ENCODE data around the gene KAZN. TPM values are rescaled to one million over a fixed set of nuclear protein-coding genes. Genes with fewer than 3 reads are reported as not detected.

KAZN gene
- polyA plus RNA-seq, 1 donor (not counting 4 experiments of a cell fraction or from before 2014, with no cell fraction given): 5.9 TPM

DNA sequence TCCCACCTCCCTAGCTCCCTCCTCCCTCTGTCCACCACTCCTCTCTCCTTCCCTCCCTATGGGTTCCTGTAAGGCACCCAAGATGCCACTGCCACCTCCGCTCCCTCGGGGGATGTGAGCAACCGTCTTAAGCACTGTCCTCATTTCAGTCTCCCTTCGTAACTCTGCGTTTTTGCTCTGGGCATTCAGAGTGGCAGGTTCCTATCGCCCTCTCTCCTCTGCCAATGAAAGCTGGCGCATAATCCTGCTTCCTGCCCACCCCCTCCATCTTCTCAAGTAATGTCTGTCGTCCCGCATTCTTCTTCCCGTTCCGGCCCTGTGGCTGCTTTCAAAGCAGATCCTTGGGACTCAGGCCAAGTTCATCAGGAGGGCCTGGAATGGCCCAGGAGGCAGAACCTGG lies 301.2 kb downstream of the KAZN start:
- Histone ChIP-seq H2AFZ (ENCODE audit: control insufficient read depth, low read length) (no peak overlapping the region), H3K9ac (ENCODE audit: control insufficient read depth, extremely low read depth, insufficient read depth, low read length) (no peak overlapping the region), H4K20me1 (ENCODE audit: control insufficient read depth, extremely low read depth, insufficient read depth, low read length) (no peaks in the 10 kb centered on the region), H3K4me1 (ENCODE audit: control insufficient read depth, extremely low read depth, insufficient read depth, low read length) (peaks cover 21% of the 10 kb centered on the region), H3K27ac (ENCODE audit: control insufficient read depth, insufficient read depth, low read length) (no peak overlapping the region), H3K36me3 (ENCODE audit: control insufficient read depth in 2 of 2, extremely low read depth in 1 of 2, insufficient read depth in 2 of 2, low read length in 2 of 2) (no peaks in the 10 kb centered on the region), H3K4me3 (ENCODE audit: control insufficient read depth in 2 of 3, extremely low read depth in 1 of 3, insufficient read depth in 2 of 3, low read depth in 1 of 3, low read length in 3 of 3) (no peak overlapping the region), H3K4me2 (ENCODE audit: control insufficient read depth, extremely low read depth, insufficient read depth, low read depth, low read length) (no peak overlapping the region), H3K9me3 (ENCODE audit: control insufficient read depth, low read depth, low read length) (no peaks in the 10 kb centered on the region), H3K79me2 (ENCODE audit: control insufficient read depth, insufficient read depth, low read length) (no peaks in the 10 kb centered on the region), H3K27me3 (ENCODE audit: control insufficient read depth, extremely low read depth, insufficient read depth, low read length) (no peaks in the 10 kb centered on the region), H3K9me1 (ENCODE audit: control insufficient read depth, extremely low read depth, insufficient read depth, low read length) (no peaks in the 10 kb centered on the region)
- TF ChIP-seq, protein P1, sequence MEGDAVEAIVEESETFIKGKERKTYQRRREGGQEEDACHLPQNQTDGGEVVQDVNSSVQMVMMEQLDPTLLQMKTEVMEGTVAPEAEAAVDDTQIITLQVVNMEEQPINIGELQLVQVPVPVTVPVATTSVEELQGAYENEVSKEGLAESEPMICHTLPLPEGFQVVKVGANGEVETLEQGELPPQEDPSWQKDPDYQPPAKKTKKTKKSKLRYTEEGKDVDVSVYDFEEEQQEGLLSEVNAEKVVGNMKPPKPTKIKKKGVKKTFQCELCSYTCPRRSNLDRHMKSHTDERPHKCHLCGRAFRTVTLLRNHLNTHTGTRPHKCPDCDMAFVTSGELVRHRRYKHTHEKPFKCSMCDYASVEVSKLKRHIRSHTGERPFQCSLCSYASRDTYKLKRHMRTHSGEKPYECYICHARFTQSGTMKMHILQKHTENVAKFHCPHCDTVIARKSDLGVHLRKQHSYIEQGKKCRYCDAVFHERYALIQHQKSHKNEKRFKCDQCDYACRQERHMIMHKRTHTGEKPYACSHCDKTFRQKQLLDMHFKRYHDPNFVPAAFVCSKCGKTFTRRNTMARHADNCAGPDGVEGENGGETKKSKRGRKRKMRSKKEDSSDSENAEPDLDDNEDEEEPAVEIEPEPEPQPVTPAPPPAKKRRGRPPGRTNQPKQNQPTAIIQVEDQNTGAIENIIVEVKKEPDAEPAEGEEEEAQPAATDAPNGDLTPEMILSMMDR (optimal IDR thresholded peaks at IDR 0.05 in 1 of 3, IDR thresholded peaks at IDR 0.05 in 1 of 3, conservative IDR thresholded peaks at IDR 0.05 in 1 of 3; ENCODE audit: extremely low read depth in 1 of 3, insufficient read depth in 2 of 3, low read length in 3 of 3): no peak
- TF ChIP-seq EZH2 (IDR thresholded peaks at IDR 0.05; ENCODE audit: low read length): no peak
- dilution Hi-C loops (cut with MboI; ENCODE audit: extremely low pct_ligation_motif_present, low sequenced_read_pairs): no loop called here
- no peak for FAIRE-seq
- DNase-seq (ENCODE audit: low read depth, low spot score): no peak

DNA sequence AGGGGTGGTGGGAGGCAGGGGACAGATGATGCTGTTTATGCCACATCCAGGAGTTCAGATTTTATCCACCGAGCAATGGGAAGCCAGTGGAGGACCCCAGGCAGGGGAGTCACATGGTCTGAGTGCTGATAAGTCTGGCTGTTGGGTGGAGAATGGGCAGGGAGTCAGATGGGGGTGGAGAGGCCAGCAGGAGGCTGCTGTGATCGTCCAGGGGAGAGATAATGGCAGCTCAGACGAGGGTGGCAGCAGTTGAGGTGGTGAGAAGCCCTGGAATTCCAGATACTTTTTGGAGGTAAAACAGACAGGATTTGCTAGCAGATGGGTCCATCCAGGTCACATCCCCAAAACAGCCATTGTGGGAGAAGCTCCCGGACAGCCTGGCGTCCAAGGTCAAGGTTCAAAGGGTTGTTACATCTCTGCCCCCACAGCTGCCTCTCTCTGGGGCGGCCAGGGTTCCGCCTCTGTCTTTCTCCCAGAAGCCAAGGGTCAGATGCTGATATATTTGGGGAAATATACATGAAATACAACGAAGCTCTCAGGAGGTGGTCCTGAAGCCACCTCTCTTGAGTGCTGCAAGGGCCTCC lies 303.0 kb downstream of the KAZN start:
- TF ChIP-seq, protein P1 (optimal IDR thresholded peaks at IDR 0.05 in 1 of 3, IDR thresholded peaks at IDR 0.05 in 1 of 3, conservative IDR thresholded peaks at IDR 0.05 in 1 of 3; ENCODE audit: extremely low read depth in 1 of 3, insufficient read depth in 2 of 3, low read length in 3 of 3): no peak
- no peak for TF ChIP-seq EZH2 (IDR thresholded peaks at IDR 0.05; ENCODE audit: low read length)
- dilution Hi-C loops (cut with MboI; ENCODE audit: extremely low pct_ligation_motif_present, low sequenced_read_pairs): no loop called here
- no peak overlapping the region for H2AFZ ChIP-seq (ENCODE audit: control insufficient read depth, low read length)
- no peak overlapping the region for H3K9ac ChIP-seq (ENCODE audit: control insufficient read depth, extremely low read depth, insufficient read depth, low read length)
- H3K4me2 ChIP-seq (ENCODE audit: control insufficient read depth, extremely low read depth, insufficient read depth, low read depth, low read length): no peak overlapping the region
- peaks cover 12% of the 10 kb centered on the region for H3K4me1 ChIP-seq (ENCODE audit: control insufficient read depth, extremely low read depth, insufficient read depth, low read length)
- DNase-seq (ENCODE audit: low read depth, low spot score): no peak
- FAIRE-seq: no peak
- H3K9me1 ChIP-seq (ENCODE audit: control insufficient read depth, extremely low read depth, insufficient read depth, low read length): no peaks in the 10 kb centered on the region
- H4K20me1 ChIP-seq (ENCODE audit: control insufficient read depth, extremely low read depth, insufficient read depth, low read length): no peaks in the 10 kb centered on the region
- H3K27ac ChIP-seq (ENCODE audit: control insufficient read depth, insufficient read depth, low read length): no peak overlapping the region
- no peaks in the 10 kb centered on the region for H3K27me3 ChIP-seq (ENCODE audit: control insufficient read depth, extremely low read depth, insufficient read depth, low read length)
- H3K79me2 ChIP-seq (ENCODE audit: control insufficient read depth, insufficient read depth, low read length): no peaks in the 10 kb centered on the region
- no peak overlapping the region for H3K4me3 ChIP-seq (ENCODE audit: control insufficient read depth in 2 of 3, extremely low read depth in 1 of 3, insufficient read depth in 2 of 3, low read depth in 1 of 3, low read length in 3 of 3)
- H3K36me3 ChIP-seq (ENCODE audit: control insufficient read depth in 2 of 2, extremely low read depth in 1 of 2, insufficient read depth in 2 of 2, low read length in 2 of 2): no peaks in the 10 kb centered on the region
- H3K9me3 ChIP-seq (ENCODE audit: control insufficient read depth, low read depth, low read length): no peaks in the 10 kb centered on the region
